Measurements from ENCODE around the gene LRFN4.

Gene LRFN4

DNA sequence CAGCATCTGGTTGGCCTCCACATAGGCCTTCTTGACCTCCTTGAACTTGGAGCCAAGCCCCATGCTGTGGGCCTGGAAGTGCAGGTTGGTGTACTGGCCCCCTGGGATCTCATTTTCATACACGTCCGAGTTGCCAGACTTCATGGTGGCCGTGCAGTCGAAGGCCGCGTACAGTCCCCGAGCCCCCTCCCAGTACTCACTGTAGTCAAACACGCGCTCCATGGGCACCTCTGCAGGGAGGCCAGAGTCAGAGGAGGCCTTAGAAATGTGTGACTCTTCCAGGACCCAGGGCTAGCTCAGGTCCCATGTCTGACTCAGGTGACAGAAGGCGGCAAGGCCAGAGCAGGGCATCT is 6.7 kb upstream of the LRFN4 start:
- H3K4me3 ChIP-seq (ENCODE audit: low read depth, low read length), result no peak overlapping the region
- no peak for TF ChIP-seq CTCF (IDR thresholded peaks at IDR 0.05; ENCODE audit: low read depth, low read length, missing control alignments)
- no peak for DNase-seq (ENCODE audit: low read depth)
- in situ Hi-C loops (cut with HindIII; ENCODE audit: low sequenced_read_pairs), result no loop called here

DNA sequence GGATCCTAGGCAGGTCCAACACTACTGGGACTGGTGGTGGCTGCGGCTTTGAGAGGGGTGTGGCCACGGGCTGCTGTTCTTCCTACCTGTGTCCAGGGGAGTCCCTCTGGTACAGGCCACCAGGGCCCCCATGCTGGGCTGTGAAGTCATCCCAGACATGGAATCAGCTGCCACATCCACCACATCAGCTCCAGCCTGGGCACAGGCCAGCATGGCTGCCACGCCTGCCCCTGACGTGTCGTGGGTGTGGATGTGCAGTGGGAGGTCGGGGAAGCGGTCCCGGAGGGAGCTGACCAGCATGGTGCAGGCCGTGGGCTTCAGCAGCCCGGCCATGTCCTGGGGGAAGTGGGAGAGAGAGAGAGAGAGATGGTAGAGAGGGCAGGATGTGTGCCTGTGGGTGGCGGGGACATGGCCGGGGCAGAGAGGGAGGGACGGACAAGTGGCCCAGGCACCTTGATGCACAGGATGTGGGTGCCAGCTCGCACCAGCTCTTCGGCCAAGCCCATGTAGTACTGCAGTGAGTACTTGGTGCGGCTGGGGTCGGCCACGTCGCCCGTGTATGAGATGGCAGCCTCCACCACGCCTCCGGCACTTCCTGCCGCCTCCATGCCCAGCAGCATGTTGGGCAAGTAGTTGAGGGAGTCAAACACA is 6.2 kb upstream of the LRFN4 start:
- TF ChIP-seq CTCF (IDR thresholded peaks at IDR 0.05; ENCODE audit: low read depth, low read length, missing control alignments), result no peak

DNA sequence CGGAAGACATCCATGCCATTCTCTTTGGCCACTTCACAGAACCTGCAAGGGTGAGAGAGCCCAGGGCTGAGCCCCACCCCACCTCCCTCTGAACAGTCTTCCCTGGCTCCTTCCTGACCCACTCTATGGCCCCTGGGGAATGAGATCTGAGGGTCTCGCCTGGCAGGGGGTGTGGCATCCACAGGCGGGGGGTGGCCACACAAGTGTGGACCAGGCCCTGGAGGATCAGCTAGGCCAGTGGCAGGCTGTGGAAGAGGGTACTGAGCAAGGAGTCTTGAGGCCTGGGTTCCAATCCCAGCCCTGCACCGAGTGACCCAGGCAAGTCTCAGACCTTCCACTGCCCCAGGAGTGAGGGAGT is 5.6 kb upstream of the LRFN4 start:
- TF ChIP-seq CTCF (IDR thresholded peaks at IDR 0.05; ENCODE audit: low read depth, low read length, missing control alignments), result no peak
- DNase-seq (ENCODE audit: low read depth), result no peak
- in situ Hi-C loops (cut with HindIII; ENCODE audit: low sequenced_read_pairs), result no loop called here
- H3K4me3 ChIP-seq (ENCODE audit: low read depth, low read length), result no peak overlapping the region

More for the DNA sequence above, 6.2 kb upstream of the LRFN4 start:
- H3K4me3 ChIP-seq (ENCODE audit: low read depth, low read length), result no peak overlapping the region
- DNase-seq (ENCODE audit: low read depth), result no peak
- in situ Hi-C loops (cut with HindIII; ENCODE audit: low sequenced_read_pairs), result no loop called here

DNA sequence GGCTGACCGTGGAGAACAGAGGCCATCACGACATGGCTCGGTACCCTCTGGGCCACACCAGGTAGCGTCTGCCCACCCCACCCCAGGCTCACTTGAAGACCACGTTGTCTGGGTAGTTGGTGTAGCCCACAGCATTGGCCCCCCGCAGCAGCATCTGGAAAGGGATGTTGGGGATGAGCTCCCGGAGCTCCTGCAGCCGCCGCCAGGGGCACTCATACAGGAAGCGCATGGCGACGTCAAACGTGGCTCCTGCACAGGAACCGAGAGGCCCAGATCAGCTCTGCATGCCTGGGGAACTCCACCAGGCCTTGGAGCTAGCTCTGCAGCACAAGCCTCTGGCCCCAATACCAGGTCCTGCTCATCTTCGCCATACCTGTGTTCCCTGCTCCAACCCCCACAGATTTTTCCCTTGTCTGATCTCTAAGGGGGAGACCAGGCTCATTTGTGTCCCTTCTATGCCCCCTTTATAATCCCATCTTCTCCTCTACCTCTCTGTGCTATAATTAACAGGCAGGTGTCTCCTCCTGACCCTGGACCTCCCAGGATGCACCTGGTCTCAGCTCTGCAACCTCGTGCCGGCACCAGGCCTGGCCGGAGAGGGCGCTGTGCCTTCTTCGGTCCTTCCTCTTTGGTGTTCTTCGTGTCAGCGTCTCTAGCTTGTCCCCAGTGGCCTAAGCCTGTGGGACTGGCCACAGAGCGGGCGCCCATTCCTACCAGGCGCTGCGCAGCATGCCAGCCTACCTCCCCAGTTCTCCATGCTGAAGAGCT is 5.0 kb upstream of the LRFN4 start:
- no peak for TF ChIP-seq CTCF (IDR thresholded peaks at IDR 0.05; ENCODE audit: low read depth, low read length, missing control alignments)
- H3K4me3 ChIP-seq (ENCODE audit: low read depth, low read length), result no peak overlapping the region
- DNase-seq (ENCODE audit: low read depth), result no peak
- in situ Hi-C loops (cut with HindIII; ENCODE audit: low sequenced_read_pairs), result no loop called here

- no peak overlapping the region for H3K4me3 ChIP-seq (ENCODE audit: low read depth, low read length)
- DNase-seq (ENCODE audit: low read depth), result no peak
- no peak for TF ChIP-seq CTCF (IDR thresholded peaks at IDR 0.05; ENCODE audit: low read depth, low read length, missing control alignments)
- in situ Hi-C loops (cut with HindIII; ENCODE audit: low sequenced_read_pairs), result no loop called here
Observed at GRCh38 chr11:66852466-66853241, 4.2 kb upstream of the LRFN4 start.

DNA sequence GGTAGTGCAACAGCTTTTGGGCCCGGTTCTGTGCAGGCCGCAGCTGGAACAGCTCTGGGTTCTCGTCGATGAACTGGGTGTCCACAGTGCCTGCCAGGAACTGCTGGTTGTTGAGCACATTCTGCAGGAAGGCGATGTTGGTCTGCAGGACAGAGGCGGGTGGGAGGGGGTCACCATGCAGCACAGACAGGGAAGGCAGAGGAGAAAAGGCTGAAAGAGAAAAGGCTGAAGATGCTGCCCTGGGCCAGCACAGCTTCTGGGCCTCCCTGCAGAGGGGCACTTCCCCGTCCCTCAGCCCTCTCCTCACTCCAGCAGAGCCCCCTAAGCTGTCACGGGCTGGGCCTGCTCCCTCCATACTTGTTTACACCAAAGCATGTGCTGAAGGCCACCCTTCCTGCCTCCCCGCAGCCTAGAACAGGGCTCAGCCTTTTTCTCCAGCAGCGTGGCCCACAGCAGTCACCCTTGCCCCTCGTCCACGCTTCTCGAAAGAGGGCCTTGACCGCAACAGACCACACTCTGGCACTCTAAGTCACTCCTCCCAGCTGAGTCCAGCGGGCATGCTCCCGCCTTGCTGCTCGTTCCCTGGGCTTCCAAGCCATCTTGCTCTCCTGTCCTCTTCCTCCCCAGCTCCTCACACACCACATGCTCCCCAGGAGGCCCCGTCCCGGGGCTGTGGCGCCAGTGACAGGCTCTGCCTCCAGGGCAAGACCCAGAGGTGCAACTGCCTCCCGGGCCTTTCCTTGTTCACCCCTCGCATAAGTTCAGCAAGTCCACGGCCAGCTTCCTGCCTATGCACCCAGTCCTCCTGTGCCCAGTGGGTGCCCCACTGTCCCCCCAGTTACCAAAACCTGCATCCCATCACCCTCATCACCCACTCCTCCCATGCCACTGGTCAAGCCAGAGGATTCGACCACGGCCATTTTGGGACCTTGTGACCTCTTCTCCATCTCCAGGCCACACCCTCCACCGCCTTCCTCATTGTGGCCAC is 3.3 kb upstream of the LRFN4 start:
- in situ Hi-C loops (cut with HindIII; ENCODE audit: low sequenced_read_pairs), result no loop called here
- no peak for TF ChIP-seq CTCF (IDR thresholded peaks at IDR 0.05; ENCODE audit: low read depth, low read length, missing control alignments)
- no peak for DNase-seq (ENCODE audit: low read depth)
- H3K4me3 ChIP-seq (ENCODE audit: low read depth, low read length), result no peak overlapping the region
